NB4 (cell line): ENCODE measurements around the gene SP5.

Experiments used
- MAX ChIP-seq: IDR thresholded peaks from 2 replicates; pipeline ENCODE4 v1.6.1; 2011; ENCODE audit warnings: low read depth, low read length
- POLR2A ChIP-seq: IDR thresholded peaks from 2 replicates; pipeline ENCODE4 v1.6.1; 2011; ENCODE audit warnings: mild to moderate bottlenecking; ENCODE audit not compliant: insufficient read length; ENCODE audit errors: extremely low read depth

GRCh38 chr2:170715932-170716777 lies 1.0 kb downstream of the SP5 start:
- TF ChIP-seq MAX (no peak), POLR2A (no peak)
